GM23248 (cell line): ENCODE data around the gene FOXN1. TPM values are rescaled to one million over a fixed set of nuclear protein-coding genes. Genes with fewer than 3 reads are reported as not detected.
A peak's percentile ranks its signal among the peaks of the same experiment; 100 is the strongest.
"Not testable (repeated sequence)": the region's sequence is repeated elsewhere in the genome, so short reads cannot be mapped to it uniquely, and the experiment has no call there.

Source experiments
- DNase-seq: peaks from one replicate; pipeline ENCODE4 v3.0.0-alpha.2; 2015
- H2AFZ ChIP-seq: fragments of 200-600 bp; sonication (generic); 2 replicates; pipeline ENCODE4 v1.6.1; 2016; ENCODE audit warnings: antibody characterized with exemption
- H3F3A ChIP-seq: fragments of 200-600 bp; sonication (generic); 2 replicates; pipeline ENCODE4 v1.6.1; 2016; ENCODE audit warnings: mild to moderate bottlenecking, antibody characterized with exemption, mixed run types; ENCODE audit not compliant: insufficient read depth
- H3K27ac ChIP-seq: fragments of 200-600 bp; sonication (generic); 2 replicates; pipeline ENCODE4 v1.5.1; 2016; ENCODE audit warnings: mild to moderate bottlenecking
- H3K27me3 ChIP-seq: fragments of 200-600 bp; sonication (generic); replicated peaks from 2 replicates; pipeline ENCODE4 v1.6.1; 2016; ENCODE audit warnings: mild to moderate bottlenecking; ENCODE audit not compliant: insufficient read depth
- H3K36me3 ChIP-seq: fragments of 200-600 bp; sonication (generic); 2 replicates; pipeline ENCODE4 v1.6.1; 2016; ENCODE audit warnings: low read depth, mild to moderate bottlenecking
- H3K4me1 ChIP-seq: fragments of 200-600 bp; sonication (generic); 2 replicates; pipeline ENCODE4 v1.6.1; 2016; ENCODE audit warnings: mild to moderate bottlenecking; ENCODE audit not compliant: insufficient read depth
- H3K4me2 ChIP-seq: fragments of 200-600 bp; sonication (generic); one replicate; pipeline ENCODE4 v1.6.1; 2016; ENCODE audit warnings: mild to moderate bottlenecking; ENCODE audit not compliant: unreplicated experiment
- H3K4me3 ChIP-seq: fragments of 200-600 bp; sonication (generic); 2 replicates; pipeline ENCODE4 v1.5.1; 2016; ENCODE audit warnings: mild to moderate bottlenecking
- H3K79me2 ChIP-seq: fragments of 200-600 bp; sonication (generic); 2 replicates; pipeline ENCODE4 v1.6.1; 2016; ENCODE audit warnings: mild to moderate bottlenecking; ENCODE audit not compliant: insufficient read depth
- H3K9ac ChIP-seq: fragments of 200-600 bp; sonication (generic); 2 replicates; pipeline ENCODE4 v1.6.1; 2016; ENCODE audit warnings: mild to moderate bottlenecking
- H3K9me2 ChIP-seq: fragments of 200-600 bp; sonication (generic); 2 replicates; pipeline ENCODE4 v1.6.1; 2016; ENCODE audit warnings: mixed run types, mild to moderate bottlenecking, moderate library complexity; ENCODE audit not compliant: insufficient read depth
- H3K9me3 ChIP-seq: fragments of 200-600 bp; sonication (generic); one replicate; pipeline ENCODE4 v1.6.1; 2017; ENCODE audit warnings: low read depth
- H4K20me1 ChIP-seq: fragments of 200-600 bp; sonication (generic); 2 replicates; pipeline ENCODE4 v1.6.0; 2016; ENCODE audit not compliant: insufficient read depth
- EZH2 ChIP-seq: fragments of 200-600 bp; sonication (generic); IDR thresholded peaks from 2 replicates; pipeline ENCODE4 v1.6.1; 2018; ENCODE audit warnings: antibody characterized with exemption, mild to moderate bottlenecking; ENCODE audit not compliant: insufficient read depth, poor library complexity, severe bottlenecking
- EZH2phosphoT487 ChIP-seq: fragments of 200-600 bp; sonication (generic); IDR thresholded peaks from 2 replicates; pipeline ENCODE4 v1.6.1; 2018; ENCODE audit warnings: antibody characterized with exemption, moderate library complexity, mild to moderate bottlenecking, low read depth; ENCODE audit not compliant: insufficient read depth
- WGBS, 2 experiments: methylation state at CpG; one replicate each; pipeline ENCODE4 v1.1.6; 2015 to 2017; ENCODE audit warnings: low lambda C conversion rate in 2 of 2, low coverage in 1 of 2; ENCODE audit errors: missing lambda C conversion rate in 2 of 2; 5-methylcytosine and 5-hydroxymethylcytosine counted together
- in situ Hi-C: fragments of 300-500 bp; cut with MboI; formaldehyde crosslinking; loops from 2 replicates; pipeline ENCODE4 v1.15.0; 2020
- polyA plus RNA-seq: library from polyadenylated mRNA; unstranded; fragments of >200 nt; fragmentation: Nextera tagmentation; extraction: Ambion mirVana; gene quantifications from 2 replicates; pipeline ENCODE4 v1.2.1, GENCODE V29; 2016
- total RNA-seq: library from RNA; depleted of rRNA; stranded (reverse); fragments of >200 nt; shearing (Covaris generic); gene quantifications from 2 replicates; pipeline ENCODE4 v1.2.3, GENCODE V29; 2014

Gene FOXN1
- total and polyA plus RNA-seq, 2 experiments from 2014 or later: not detected

DNA sequence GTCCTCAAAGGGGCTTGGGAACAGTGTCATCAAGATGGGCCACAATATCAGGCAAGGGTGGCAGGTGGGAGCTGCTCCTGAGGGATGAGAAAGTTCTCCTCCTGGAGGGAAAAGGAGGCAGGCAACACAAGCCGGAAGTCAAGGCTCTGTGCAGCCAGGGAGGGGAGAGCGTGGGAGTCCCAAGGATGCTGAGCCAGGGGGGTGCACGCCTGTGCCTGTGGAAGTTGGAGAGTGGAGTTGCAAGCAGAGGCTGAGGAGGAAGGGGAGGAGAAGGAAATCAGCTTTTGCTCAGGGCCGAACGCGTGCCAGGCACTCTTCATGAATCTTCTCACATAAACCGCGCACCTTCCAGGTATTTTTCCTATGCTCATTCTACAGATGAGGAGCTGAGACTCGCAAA lies 40.1 kb upstream of the FOXN1 start:
- TF ChIP-seq EZH2 (no peak), EZH2phosphoT487 (no peak)
- no peak overlapping the region for H3K4me2 ChIP-seq
- no peaks in the 10 kb centered on the region for H3K9me3 ChIP-seq
- no peak for DNase-seq
- H2AFZ ChIP-seq: no peak overlapping the region
- in situ Hi-C loops: no loop called here
- H4K20me1 ChIP-seq: no peaks in the 10 kb centered on the region
- peaks cover 48% of the 10 kb centered on the region for H3K27me3 ChIP-seq
- 67 to 73% methylated on average over 8 to 9 of the region's 9 CpGs for WGBS, 2 experiments
- H3K4me1 ChIP-seq: peaks cover 12% of the 10 kb centered on the region
- H3K4me3 ChIP-seq: no peak overlapping the region
- H3F3A ChIP-seq: peaks cover 8% of the 10 kb centered on the region; the same call in 1 of the 2 replicates
- H3K36me3 ChIP-seq: no peaks in the 10 kb centered on the region
- no peak overlapping the region for H3K27ac ChIP-seq
- H3K79me2 ChIP-seq: no peaks in the 10 kb centered on the region
- H3K9me2 ChIP-seq: no peaks in the 10 kb centered on the region
- H3K9ac ChIP-seq: no peak overlapping the region

DNA sequence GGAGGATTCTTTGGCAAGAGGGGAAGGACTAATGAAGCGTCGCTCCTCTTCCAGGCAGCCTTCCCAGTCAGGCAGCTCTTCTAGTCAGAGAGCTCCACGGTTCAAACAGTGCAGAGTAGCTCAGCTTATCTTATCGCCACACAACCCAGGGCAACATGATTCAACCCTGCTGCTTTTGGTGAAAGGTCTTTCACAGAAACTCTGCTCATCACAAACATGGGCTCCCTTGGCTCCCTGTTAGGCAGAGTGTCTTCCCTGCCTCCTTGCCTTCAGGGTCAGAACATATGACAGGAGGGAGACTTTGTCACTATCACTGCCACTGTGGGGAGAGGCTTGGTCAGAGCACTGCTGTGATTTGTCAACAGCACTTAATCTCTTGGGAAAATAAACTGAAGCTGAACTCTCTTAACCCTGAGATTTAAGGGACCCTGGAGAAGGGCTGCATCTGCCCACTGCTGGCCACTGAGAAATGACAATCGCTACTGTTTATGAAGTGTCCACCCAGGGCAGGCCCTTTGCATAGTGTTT lies 39.6 kb upstream of the FOXN1 start:
- H3K4me3 ChIP-seq: no peak overlapping the region
- H3K9ac ChIP-seq: no peak overlapping the region
- H3K4me2 ChIP-seq: no peak overlapping the region
- in situ Hi-C loops: no loop called here
- no peaks in the 10 kb centered on the region for H3K36me3 ChIP-seq
- no peaks in the 10 kb centered on the region for H4K20me1 ChIP-seq
- H2AFZ ChIP-seq: no peak overlapping the region
- peaks cover 43% of the 10 kb centered on the region for H3K27me3 ChIP-seq
- whole genome bisulfite sequencing, 2 experiments: 42 to 47% methylated on average over 5 of the region's 5 CpGs
- H3K9me2 ChIP-seq: no peaks in the 10 kb centered on the region
- peak; percentile 15 for DNase-seq
- TF ChIP-seq EZH2: no peak
- TF ChIP-seq EZH2phosphoT487: no peak
- no peaks in the 10 kb centered on the region for H3K79me2 ChIP-seq
- no peaks in the 10 kb centered on the region for H3K9me3 ChIP-seq
- H3K4me1 ChIP-seq: peaks cover 12% of the 10 kb centered on the region
- no peak overlapping the region for H3K27ac ChIP-seq
- H3F3A ChIP-seq: peaks cover 8% of the 10 kb centered on the region; the same call in 1 of the 2 replicates

- Histone ChIP-seq H3K9me2 (no peaks in the 10 kb centered on the region), H3K9ac (no peak overlapping the region), H3K9me3 (no peaks in the 10 kb centered on the region), H2AFZ (no peak overlapping the region), H4K20me1 (no peaks in the 10 kb centered on the region), H3K36me3 (no peaks in the 10 kb centered on the region), H3K4me3 (no peak overlapping the region), H3K79me2 (no peaks in the 10 kb centered on the region), H3K27ac (no peak overlapping the region), H3F3A (peaks cover 8% of the 10 kb centered on the region; the same call in 1 of the 2 replicates), H3K4me1 (peaks cover 12% of the 10 kb centered on the region), H3K27me3 (peaks cover 40% of the 10 kb centered on the region), H3K4me2 (no peak overlapping the region)
- in situ Hi-C loops: no loop called here
- WGBS, 2 experiments: 56 to 58% methylated on average over 17 of the region's 17 CpGs
- DNase-seq: peak; percentile 79
- TF ChIP-seq EZH2 (no peak), EZH2phosphoT487 (peak; percentile 83; the same call in 1 of the 2 replicates)
Observed at GRCh38 chr17:28467456-28468025, 38.6 kb upstream of the FOXN1 start.

- H3K27ac ChIP-seq, H2AFZ ChIP-seq, H3K9ac ChIP-seq, H3F3A ChIP-seq, in situ Hi-C loops, H3K36me3 ChIP-seq, DNase-seq, H3K79me2 ChIP-seq, H3K9me2 ChIP-seq, H3K4me3 ChIP-seq, H3K9me3 ChIP-seq, H4K20me1 ChIP-seq, H3K4me2 ChIP-seq: not testable (repeated sequence)
- Histone ChIP-seq H3K4me1 (peaks cover 12% of the 10 kb centered on the region), H3K27me3 (peaks cover 39% of the 10 kb centered on the region)
- 60 to 61% methylated on average over 20 of the region's 20 CpGs for WGBS, 2 experiments
Observed at GRCh38 chr17:28468033-28468735, 38.0 kb upstream of the FOXN1 start.
